Smooth muscle cell (in vitro differentiated cells): ENCODE results near the gene HMGB1. TPM values are rescaled to one million over a fixed set of nuclear protein-coding genes. Genes with fewer than 3 reads are reported as not detected.

Experiments used
- DNase-seq: peaks from one replicate; lab custom pipeline; 2025; ENCODE audit not compliant: unreplicated experiment; lab: John Stamatoyannopoulos, UW
- H2AFZ ChIP-seq: fragments of 200-600 bp; sonication (generic); 2 replicates; pipeline ENCODE4 v1.6.0; 2016; ENCODE audit warnings: antibody characterized with exemption, low read depth, mild to moderate bottlenecking
- H3F3A ChIP-seq: fragments of 200-600 bp; sonication (generic); 2 replicates; pipeline ENCODE4 v1.6.0; 2017; ENCODE audit warnings: antibody characterized with exemption, low read depth
- H3K27ac ChIP-seq: fragments of 200-600 bp; sonication (generic); 2 replicates; pipeline ENCODE4 v1.5.1; 2016; ENCODE audit warnings: low read depth, mild to moderate bottlenecking
- H3K27me3 ChIP-seq: fragments of 200-600 bp; sonication (generic); 2 replicates; pipeline ENCODE4 v1.6.1; 2016; ENCODE audit warnings: low read depth, mild to moderate bottlenecking
- H3K36me3 ChIP-seq: fragments of 200-600 bp; sonication (generic); 2 replicates; pipeline ENCODE4 v1.5.1; 2016; ENCODE audit warnings: low read depth
- H3K4me1 ChIP-seq: fragments of 200-600 bp; sonication (generic); 2 replicates; pipeline ENCODE4 v1.5.1; 2016; ENCODE audit warnings: low read depth
- H3K4me2 ChIP-seq: fragments of 200-600 bp; sonication (generic); 2 replicates; pipeline ENCODE4 v1.6.0; 2016; ENCODE audit warnings: mild to moderate bottlenecking
- H3K4me3 ChIP-seq: fragments of 200-600 bp; sonication (generic); 2 replicates; pipeline ENCODE4 v1.5.1; 2016; ENCODE audit warnings: mild to moderate bottlenecking
- H3K79me2 ChIP-seq: fragments of 200-600 bp; sonication (generic); 2 replicates; pipeline ENCODE4 v1.6.0; 2016; ENCODE audit warnings: low read depth, mild to moderate bottlenecking
- H3K9ac ChIP-seq: fragments of 200-600 bp; sonication (generic); 2 replicates; pipeline ENCODE4 v1.6.0; 2016; ENCODE audit warnings: low read depth
- H3K9me3 ChIP-seq: fragments of 200-600 bp; sonication (generic); replicated peaks from 2 replicates; pipeline ENCODE4 v1.5.1; 2016; ENCODE audit warnings: low read depth
- H4K20me1 ChIP-seq: fragments of 200-600 bp; sonication (generic); 2 replicates; pipeline ENCODE4 v1.6.0; 2016; ENCODE audit warnings: low read depth
- CTCF ChIP-seq: fragments of 200-600 bp; sonication (generic); IDR thresholded peaks from 2 replicates; pipeline ENCODE4 v1.5.1; 2017; ENCODE audit warnings: borderline replicate concordance, mild to moderate bottlenecking, antibody characterized with exemption; ENCODE audit not compliant: insufficient read depth, poor library complexity, severe bottlenecking
- WGBS: methylation state at CpG from one replicate; pipeline ENCODE4 v1.1.7; 2016; ENCODE audit warnings: low lambda C conversion rate; 5-methylcytosine and 5-hydroxymethylcytosine counted together
- polyA plus RNA-seq: library from polyadenylated mRNA; unstranded; fragments of >200 nt; fragmentation: Nextera tagmentation; extraction: Ambion mirVana; gene quantifications from 2 replicates; pipeline ENCODE4 v1.2.1, GENCODE V29; 2016
- total RNA-seq: library from RNA; depleted of rRNA; stranded (reverse); fragments of >200 nt; gene quantifications from 2 replicates; pipeline ENCODE4 v1.2.3, GENCODE V29; 2014

Gene HMGB1
- total and polyA plus RNA-seq, 2 experiments from 2014 or later: 581 to 627 TPM

- Histone ChIP-seq H3K79me2 (no peaks in the 10 kb centered on the region), H3K4me1 (peaks cover 16% of the 10 kb centered on the region), H3K4me2 (no peak overlapping the region), H3K27ac (no peak overlapping the region), H2AFZ (no peak overlapping the region), H3K27me3 (no peaks in the 10 kb centered on the region), H3K9ac (no peak overlapping the region), H3F3A (peaks cover 15% of the 10 kb centered on the region), H3K4me3 (no peak overlapping the region), H3K36me3 (no peaks in the 10 kb centered on the region), H3K9me3 (no peaks in the 10 kb centered on the region), H4K20me1 (no peaks in the 10 kb centered on the region)
- no peak for TF ChIP-seq CTCF
- 94% methylated on average over 8 of the region's 8 CpGs for WGBS
- DNase-seq: no peak
These were observed 58.8 kb downstream of the HMGB1 start for GRCh38 chr13:30406779-30407416.

Other genes with a start within 250 kb of the HMGB1 start
- 35.1 and 37.3 TPM in 2 replicates for gene KATNAL1, start 158.4 kb downstream of the HMGB1 start, total RNA-seq
- gene KATNAL1, start 158.4 kb downstream of the HMGB1 start, polyA plus RNA-seq: 9.9 and 12.4 TPM in 2 replicates
- gene UBE2L5, start 43.4 kb downstream of the HMGB1 start, total RNA-seq: not detected in 2 replicates
- 0.89 TPM in 1 of 2 replicates, not detected in the other for gene UBE2L5, start 43.4 kb downstream of the HMGB1 start, polyA plus RNA-seq
- 33.3 and 37.7 TPM in 2 replicates for gene USPL1, start 152.0 kb upstream of the HMGB1 start, total RNA-seq
- gene USPL1, start 152.0 kb upstream of the HMGB1 start, polyA plus RNA-seq: 11.6 and 12.3 TPM in 2 replicates